ENCODE data around the gene KDM1B. TPM values are rescaled to one million over a fixed set of nuclear protein-coding genes. Genes with fewer than 3 reads are reported as not detected.

Gene KDM1B
- total RNA-seq, 4 donors from 2014 or later = 11.0 to 14.5 (median 12.7) TPM

DNA sequence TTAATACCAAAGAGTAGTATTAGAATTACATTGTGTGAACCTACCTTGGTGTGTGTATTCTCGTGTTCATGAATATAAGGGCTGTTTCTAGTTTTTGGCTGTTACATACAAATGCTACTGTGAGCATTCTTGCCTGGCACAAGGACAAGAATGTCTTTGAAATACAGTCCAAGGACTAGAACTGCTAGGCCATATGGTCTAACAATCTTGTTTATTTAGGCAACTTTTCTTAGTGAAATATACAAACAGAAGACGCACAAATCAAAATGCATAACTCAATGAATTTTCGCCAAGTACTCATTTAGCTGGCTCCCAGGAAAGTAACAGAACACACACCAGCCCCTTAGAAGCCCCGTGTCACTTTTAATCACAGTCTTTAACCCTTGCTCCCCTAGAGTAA is 28.5 kb downstream of the KDM1B start:
- H3K4me1 ChIP-seq = no peaks in the 10 kb centered on the region
- 68 to 91% methylated on average over 3 to 4 of the region's 4 CpGs for WGBS, 2 donors (ENCODE audit: low coverage in 1 of 2)
- no peak for ATAC-seq

GRCh38 chr6:18185624-18186023 is 30.4 kb downstream of the KDM1B start:
- peaks cover 0 to 27% of the 10 kb centered on the region in 2 donors for H3K36me3 ChIP-seq
- no peaks in the 10 kb centered on the region for H3K4me1 ChIP-seq
- no peaks in the 10 kb centered on the region for H3K9me3 ChIP-seq
- no peak overlapping the region for H3K27ac ChIP-seq
- no peak for TF ChIP-seq POLR2A (IDR thresholded peaks at IDR 0.05)
- no peak for TF ChIP-seq POLR2AphosphoS5 (IDR thresholded peaks at IDR 0.05)
- no peak for TF ChIP-seq EP300 (IDR thresholded peaks at IDR 0.05)
- no peak for TF ChIP-seq CTCF (IDR thresholded peaks at IDR 0.05)
- no peak for ATAC-seq
- no peaks in the 10 kb centered on the region for H3K27me3 ChIP-seq
- 80% methylated on average over 1 of the region's 1 CpG; no CpG with 5 or more reads in 1 of the 2 donors for WGBS, 2 donors (ENCODE audit: low coverage in 1 of 2)
- no peak overlapping the region for H3K4me3 ChIP-seq

More for the DNA sequence above, 28.5 kb downstream of the KDM1B start:
- Histone ChIP-seq H3K36me3 (peaks cover 0 to 20% of the 10 kb centered on the region in 2 donors), H3K4me3 (no peak overlapping the region), H3K27me3 (no peaks in the 10 kb centered on the region), H3K9me3 (no peaks in the 10 kb centered on the region), H3K27ac (no peak overlapping the region)
- no peak for TF ChIP-seq POLR2A (IDR thresholded peaks at IDR 0.05)
- TF ChIP-seq EP300 (IDR thresholded peaks at IDR 0.05) = no peak
- TF ChIP-seq POLR2AphosphoS5 (IDR thresholded peaks at IDR 0.05) = no peak
- no peak for TF ChIP-seq CTCF (IDR thresholded peaks at IDR 0.05)

GRCh38 chr6:18186033-18186432 is 30.8 kb downstream of the KDM1B start:
- Histone ChIP-seq H3K9me3 (no peaks in the 10 kb centered on the region), H3K27ac (no peak overlapping the region), H3K4me1 (no peaks in the 10 kb centered on the region), H3K27me3 (no peaks in the 10 kb centered on the region), H3K4me3 (no peak overlapping the region), H3K36me3 (peaks cover 0 to 26% of the 10 kb centered on the region in 2 donors)
- TF ChIP-seq CTCF (IDR thresholded peaks at IDR 0.05) (no peak), POLR2A (IDR thresholded peaks at IDR 0.05) (no peak), EP300 (IDR thresholded peaks at IDR 0.05) (no peak), POLR2AphosphoS5 (IDR thresholded peaks at IDR 0.05) (no peak)
- 50 to 57% methylated on average over 1 to 2 of the region's 2 CpGs for WGBS, 2 donors (ENCODE audit: low coverage in 1 of 2)
- ATAC-seq = no peak

GRCh38 chr6:18186540-18187250 is 31.5 kb downstream of the KDM1B start:
- H3K36me3 ChIP-seq = peaks cover 0 to 32% of the 10 kb centered on the region in 2 donors
- WGBS, 2 donors (ENCODE audit: low coverage in 1 of 2) = 90 to 91% methylated on average over 2 to 4 of the region's 4 CpGs
- no peak overlapping the region for H3K4me3 ChIP-seq
- H3K4me1 ChIP-seq = no peaks in the 10 kb centered on the region
- no peak overlapping the region for H3K27ac ChIP-seq
- TF ChIP-seq EP300 (IDR thresholded peaks at IDR 0.05) (no peak), POLR2AphosphoS5 (IDR thresholded peaks at IDR 0.05) (no peak), CTCF (IDR thresholded peaks at IDR 0.05) (no peak), POLR2A (IDR thresholded peaks at IDR 0.05) (no peak)
- no peak for ATAC-seq
- no peaks in the 10 kb centered on the region for H3K9me3 ChIP-seq
- no peaks in the 10 kb centered on the region for H3K27me3 ChIP-seq

DNA sequence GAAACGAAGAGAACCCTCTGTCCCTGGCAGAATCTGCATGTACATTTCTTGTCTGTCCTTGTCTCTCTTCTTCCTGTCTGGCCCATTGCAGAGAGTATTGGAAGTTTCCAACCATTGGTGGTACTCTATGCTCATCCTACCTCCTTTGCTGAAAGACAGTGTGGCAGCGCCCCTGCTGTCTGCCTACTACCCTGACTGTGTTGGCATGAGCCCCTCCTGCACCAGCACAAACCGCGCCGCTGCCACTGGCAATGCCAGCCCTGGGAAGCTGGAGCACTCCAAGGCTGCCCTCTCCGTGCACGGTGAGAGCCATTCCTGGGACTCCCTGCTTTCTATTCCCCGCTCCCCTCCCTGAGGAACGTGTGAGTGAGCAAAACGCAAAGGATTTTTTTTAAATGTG is 32.5 kb downstream of the KDM1B start:
- Histone ChIP-seq H3K36me3 (peaks cover 0 to 43% of the 10 kb centered on the region in 2 donors), H3K4me3 (no peak overlapping the region), H3K27ac (no peak overlapping the region), H3K4me1 (no peaks in the 10 kb centered on the region), H3K9me3 (no peaks in the 10 kb centered on the region), H3K27me3 (no peaks in the 10 kb centered on the region)
- ATAC-seq = no peak
- TF ChIP-seq EP300 (IDR thresholded peaks at IDR 0.05) = no peak
- no peak for TF ChIP-seq POLR2AphosphoS5 (IDR thresholded peaks at IDR 0.05)
- no peak for TF ChIP-seq CTCF (IDR thresholded peaks at IDR 0.05)
- no peak for TF ChIP-seq POLR2A (IDR thresholded peaks at IDR 0.05)
- WGBS, 2 donors (ENCODE audit: low coverage in 1 of 2) = 89 to 100% methylated on average over 1 to 4 of the region's 10 CpGs

All from gastroesophageal sphincter (tissue), 4 donors.